ENCODE results near the gene TGFA.

The TGFA gene

DNA sequence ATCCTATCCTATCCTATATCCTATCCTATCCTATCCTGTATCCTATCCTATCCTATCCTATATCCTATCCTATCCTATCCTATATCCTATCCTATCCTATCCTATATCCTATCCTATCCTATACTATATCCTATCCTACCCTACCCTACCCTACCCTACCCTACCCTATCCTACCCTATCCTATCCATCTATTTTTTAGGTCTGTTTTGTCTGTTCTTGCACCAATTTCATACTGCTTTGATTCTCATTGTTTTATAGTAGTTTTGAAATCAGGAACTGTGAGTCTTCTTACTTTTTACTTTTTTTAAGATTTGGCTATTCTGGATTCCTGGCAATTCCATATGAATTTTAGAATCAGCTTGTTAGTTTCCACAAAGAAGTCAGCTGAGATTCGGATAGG lies 118.5 kb downstream of the TGFA start:
- DNase-seq (ENCODE audit: low spot score) = no peak

DNA sequence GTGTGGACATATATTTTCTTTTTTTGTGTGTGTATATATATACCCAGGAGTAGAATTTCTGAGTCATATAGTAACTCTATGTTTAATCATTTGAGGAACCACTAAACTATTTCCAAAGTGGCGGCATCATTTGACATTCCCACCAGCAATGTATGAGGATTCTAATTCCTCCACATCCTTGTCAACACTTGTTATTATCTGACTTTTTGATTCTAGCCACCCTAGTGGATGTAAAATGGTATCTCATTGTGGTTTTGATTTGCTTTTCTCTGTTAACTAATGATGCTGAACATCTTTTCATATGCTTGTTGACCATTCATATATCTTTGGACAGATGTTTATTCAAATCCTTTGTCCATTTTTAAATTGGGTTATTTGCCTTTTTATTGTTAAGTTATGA lies 120.3 kb downstream of the TGFA start:
- TF ChIP-seq, protein P1, sequence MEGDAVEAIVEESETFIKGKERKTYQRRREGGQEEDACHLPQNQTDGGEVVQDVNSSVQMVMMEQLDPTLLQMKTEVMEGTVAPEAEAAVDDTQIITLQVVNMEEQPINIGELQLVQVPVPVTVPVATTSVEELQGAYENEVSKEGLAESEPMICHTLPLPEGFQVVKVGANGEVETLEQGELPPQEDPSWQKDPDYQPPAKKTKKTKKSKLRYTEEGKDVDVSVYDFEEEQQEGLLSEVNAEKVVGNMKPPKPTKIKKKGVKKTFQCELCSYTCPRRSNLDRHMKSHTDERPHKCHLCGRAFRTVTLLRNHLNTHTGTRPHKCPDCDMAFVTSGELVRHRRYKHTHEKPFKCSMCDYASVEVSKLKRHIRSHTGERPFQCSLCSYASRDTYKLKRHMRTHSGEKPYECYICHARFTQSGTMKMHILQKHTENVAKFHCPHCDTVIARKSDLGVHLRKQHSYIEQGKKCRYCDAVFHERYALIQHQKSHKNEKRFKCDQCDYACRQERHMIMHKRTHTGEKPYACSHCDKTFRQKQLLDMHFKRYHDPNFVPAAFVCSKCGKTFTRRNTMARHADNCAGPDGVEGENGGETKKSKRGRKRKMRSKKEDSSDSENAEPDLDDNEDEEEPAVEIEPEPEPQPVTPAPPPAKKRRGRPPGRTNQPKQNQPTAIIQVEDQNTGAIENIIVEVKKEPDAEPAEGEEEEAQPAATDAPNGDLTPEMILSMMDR (IDR thresholded peaks at IDR 0.05; ENCODE audit: extremely low read depth, missing control alignments) = no peak
- no peak for DNase-seq (ENCODE audit: low spot score)

More for the DNA sequence above, 118.5 kb downstream of the TGFA start:
- TF ChIP-seq, protein P1 (IDR thresholded peaks at IDR 0.05; ENCODE audit: extremely low read depth, missing control alignments) = no peak

DNA sequence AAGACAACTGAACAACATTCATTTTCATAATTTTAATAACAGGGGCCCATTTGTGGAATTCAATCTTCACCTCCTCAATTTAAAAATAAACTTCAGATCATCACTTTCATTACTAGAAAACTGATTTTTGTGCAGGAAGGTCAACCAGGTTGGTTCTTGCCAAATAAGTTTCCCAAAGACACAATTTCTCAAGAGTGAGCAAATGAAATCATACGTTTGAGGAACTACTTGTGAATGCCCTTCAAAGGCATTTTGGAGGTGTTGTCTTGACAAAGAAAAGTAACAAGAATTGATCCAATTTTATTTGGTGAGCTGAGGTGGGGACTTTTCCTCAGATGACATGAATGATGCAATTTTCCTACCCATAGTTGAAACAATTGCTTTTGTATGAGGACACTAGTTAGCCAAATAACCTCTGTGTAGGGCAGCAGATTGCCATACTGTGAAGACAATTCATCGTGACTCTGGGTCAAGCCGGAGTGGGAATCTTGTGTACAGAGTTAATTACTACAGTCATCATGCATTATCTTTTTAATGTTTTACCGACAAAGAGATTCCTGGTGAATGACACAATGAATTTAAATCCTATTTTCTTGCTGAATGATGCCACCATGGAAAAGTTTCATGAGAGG lies 121.8 kb downstream of the TGFA start:
- TF ChIP-seq, protein P1 (IDR thresholded peaks at IDR 0.05; ENCODE audit: extremely low read depth, missing control alignments) = no peak
- no peak for DNase-seq (ENCODE audit: low spot score)

DNA sequence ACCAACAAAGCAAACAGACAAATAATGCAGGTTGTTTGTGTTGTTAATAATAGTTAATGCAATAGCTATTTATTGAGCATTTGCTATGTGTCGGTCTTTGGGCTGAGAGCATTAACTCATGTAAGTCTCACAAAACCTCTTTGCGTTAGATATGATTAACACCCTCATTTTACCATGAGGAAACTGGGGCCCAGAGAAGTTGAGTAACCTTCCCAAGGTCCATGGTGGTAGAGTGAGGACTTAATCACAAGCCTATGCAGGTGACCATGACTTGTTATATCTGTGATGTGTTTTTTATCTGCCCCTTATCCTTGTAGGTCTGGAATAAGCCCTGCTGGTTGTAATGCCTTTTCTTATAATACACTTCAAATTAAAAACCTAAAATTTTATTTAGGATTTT lies 127.3 kb downstream of the TGFA start:
- TF ChIP-seq, protein P1 (IDR thresholded peaks at IDR 0.05; ENCODE audit: extremely low read depth, missing control alignments) = no peak
- DNase-seq (ENCODE audit: low spot score) = no peak

DNA sequence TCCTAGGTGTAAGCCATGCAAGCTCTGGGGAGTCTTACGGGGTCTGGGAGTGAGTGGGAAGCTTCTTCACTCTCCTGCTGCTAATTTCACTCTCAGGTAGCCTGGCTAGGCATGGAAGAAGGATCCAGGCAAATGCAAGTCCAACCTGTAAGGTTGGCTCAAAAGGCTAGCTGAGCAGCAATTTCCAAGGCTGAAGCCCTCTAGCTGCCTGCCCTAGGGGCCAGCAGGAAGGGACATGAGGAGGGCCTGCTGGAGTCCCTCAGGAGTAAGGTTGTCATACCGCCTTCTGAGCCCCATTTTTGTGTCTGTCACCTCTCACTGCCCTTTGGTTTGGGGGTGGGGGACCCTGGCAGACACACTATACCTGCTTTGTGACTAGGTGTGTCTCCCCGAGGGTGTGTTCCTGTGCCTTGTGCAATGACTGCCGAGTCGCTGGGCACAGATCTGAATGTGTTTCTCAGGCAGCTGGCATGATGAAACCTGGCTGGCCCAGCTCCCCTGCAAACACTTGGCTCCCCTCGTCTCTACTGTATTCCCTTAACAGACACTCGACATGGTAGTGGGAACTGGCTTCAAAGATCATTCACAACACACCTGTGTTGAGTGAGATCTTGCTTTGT lies 127.8 kb downstream of the TGFA start:
- TF ChIP-seq, protein P1 (IDR thresholded peaks at IDR 0.05; ENCODE audit: extremely low read depth, missing control alignments) = no peak
- no peak for DNase-seq (ENCODE audit: low spot score)

DNA sequence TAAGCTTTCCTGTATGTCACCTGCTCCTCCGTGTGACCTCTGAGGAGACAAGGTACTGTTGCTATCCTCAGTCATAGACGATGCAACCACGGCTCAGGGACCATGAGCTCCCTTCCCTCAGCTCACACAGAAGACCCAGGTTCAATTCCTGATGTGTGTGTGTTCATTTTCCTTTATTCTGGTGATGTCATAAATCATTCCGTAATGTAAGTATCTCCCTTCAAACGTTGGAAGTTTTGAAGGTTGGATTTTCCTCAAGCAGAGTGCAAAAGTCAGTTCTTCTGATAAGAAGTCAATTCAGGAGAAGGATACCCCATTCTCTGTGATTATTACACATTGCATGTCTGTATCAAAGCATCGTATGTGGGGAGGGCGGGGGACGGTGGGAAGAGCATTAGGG lies 132.9 kb downstream of the TGFA start:
- DNase-seq (ENCODE audit: low spot score) = no peak
- TF ChIP-seq, protein P1 (IDR thresholded peaks at IDR 0.05; ENCODE audit: extremely low read depth, missing control alignments) = no peak

DNA sequence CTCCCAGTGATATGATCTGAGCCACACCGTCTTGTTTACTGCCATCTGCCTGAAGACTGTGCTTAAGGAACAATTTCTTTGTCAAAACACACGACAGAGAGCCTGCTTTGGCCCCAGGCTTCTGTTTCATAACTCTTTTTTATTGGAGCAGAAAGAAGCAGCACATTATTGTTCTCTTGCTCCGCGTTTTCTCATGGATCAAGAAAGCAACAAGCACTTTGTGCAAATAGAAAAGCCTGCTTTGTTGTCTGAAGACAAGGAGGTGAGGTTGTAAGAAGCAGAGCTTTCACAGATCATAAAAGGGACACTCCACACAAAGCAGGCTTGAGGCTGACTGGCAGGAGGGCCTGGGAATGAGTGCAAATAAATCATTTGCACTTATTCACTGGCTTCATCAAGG lies 133.5 kb downstream of the TGFA start:
- TF ChIP-seq, protein P1 (IDR thresholded peaks at IDR 0.05; ENCODE audit: extremely low read depth, missing control alignments) = no peak
- no peak for DNase-seq (ENCODE audit: low spot score)
